Stomach smooth muscle (tissue), 2 donors: ENCODE measurements around the gene SVOPL.

Source experiments
- H3K27ac ChIP-seq: one replicate; pipeline ENCODE4 v1.7.0; 2013; ENCODE audit warnings: mild to moderate bottlenecking, low read length, inconsistent platforms
- H3K27me3 ChIP-seq, 2 donors: one replicate each; pipeline ENCODE4 v1.7.0; 2013; ENCODE audit warnings: low read length in 2 of 2; ENCODE audit not compliant: insufficient read depth in 2 of 2, control insufficient read depth in 1 of 2
- H3K36me3 ChIP-seq, 2 donors: one replicate each; pipeline ENCODE4 v1.7.0; 2013; ENCODE audit warnings: low read length in 2 of 2; ENCODE audit not compliant: control insufficient read depth in 2 of 2, insufficient read depth in 2 of 2
- H3K4me1 ChIP-seq: one replicate; pipeline ENCODE4 v1.7.0; 2013; ENCODE audit warnings: low read length; ENCODE audit not compliant: control insufficient read depth, insufficient read depth
- H3K4me3 ChIP-seq, 2 donors: one replicate each; pipeline ENCODE4 v1.7.0; 2013; ENCODE audit warnings: low read length in 2 of 2
- H3K9ac ChIP-seq, 2 donors: one replicate each; pipeline ENCODE4 v1.7.0; 2013; ENCODE audit warnings: low read length in 2 of 2, mild to moderate bottlenecking in 1 of 2
- H3K9me3 ChIP-seq, 2 donors: one replicate each; pipeline ENCODE4 v1.7.0; 2013; ENCODE audit warnings: low read length in 2 of 2; ENCODE audit not compliant: control insufficient read depth in 2 of 2
- donor health status: healthy.
- donor health status: Pancreatic carcinoma.

The SVOPL gene

GRCh38 chr7:138565071-138565450 is 136.1 kb downstream of the SVOPL start:
- no peak overlapping the region for H3K4me3 ChIP-seq
- no peak overlapping the region for H3K27ac ChIP-seq
- H3K4me1 ChIP-seq, result no peaks in the 10 kb centered on the region
- H3K9me3 ChIP-seq, result peaks cover 5% of the 10 kb centered on the region in 2 donors
- H3K9ac ChIP-seq, result no peak overlapping the region
- H3K36me3 ChIP-seq, result peaks cover 29 to 36% of the 10 kb centered on the region in 2 donors
- no peaks in the 10 kb centered on the region for H3K27me3 ChIP-seq

- H3K27me3 ChIP-seq, result no peaks in the 10 kb centered on the region
- no peak overlapping the region for H3K9ac ChIP-seq
- H3K27ac ChIP-seq, result no peak overlapping the region
- H3K9me3 ChIP-seq, result peaks cover 5% of the 10 kb centered on the region in 2 donors
- H3K4me1 ChIP-seq, result no peaks in the 10 kb centered on the region
- H3K36me3 ChIP-seq, result peaks cover 33 to 39% of the 10 kb centered on the region in 2 donors
- no peak overlapping the region for H3K4me3 ChIP-seq
Observed at GRCh38 chr7:138564365-138564764, 136.8 kb downstream of the SVOPL start.

GRCh38 chr7:138563808-138564207 is 137.4 kb downstream of the SVOPL start:
- H3K27ac ChIP-seq, result no peak overlapping the region
- no peak overlapping the region for H3K9ac ChIP-seq
- H3K4me3 ChIP-seq, result no peak overlapping the region
- H3K36me3 ChIP-seq, result peaks cover 35 to 41% of the 10 kb centered on the region in 2 donors
- no peaks in the 10 kb centered on the region for H3K4me1 ChIP-seq
- H3K27me3 ChIP-seq, result no peaks in the 10 kb centered on the region
- peaks cover 5% of the 10 kb centered on the region in 2 donors for H3K9me3 ChIP-seq

GRCh38 chr7:138559448-138559847 is 141.7 kb downstream of the SVOPL start:
- H3K9me3 ChIP-seq, result peaks cover 13 to 15% of the 10 kb centered on the region in 2 donors
- peaks cover 49 to 50% of the 10 kb centered on the region in 2 donors for H3K36me3 ChIP-seq
- H3K27me3 ChIP-seq, result no peaks in the 10 kb centered on the region
- H3K4me1 ChIP-seq, result no peaks in the 10 kb centered on the region
- no peak overlapping the region for H3K9ac ChIP-seq
- no peak overlapping the region for H3K27ac ChIP-seq
- no peak overlapping the region for H3K4me3 ChIP-seq

- no peak overlapping the region for H3K4me3 ChIP-seq
- peaks cover 39 to 56% of the 10 kb centered on the region in 2 donors for H3K36me3 ChIP-seq
- peaks cover 13 to 15% of the 10 kb centered on the region in 2 donors for H3K9me3 ChIP-seq
- H3K27me3 ChIP-seq, result no peaks in the 10 kb centered on the region
- H3K27ac ChIP-seq, result no peak overlapping the region
- H3K4me1 ChIP-seq, result no peaks in the 10 kb centered on the region
- H3K9ac ChIP-seq, result no peak overlapping the region
Observed at GRCh38 chr7:138556771-138557484, 144.2 kb downstream of the SVOPL start.

GRCh38 chr7:138555684-138556083 is 145.5 kb downstream of the SVOPL start:
- no peaks in the 10 kb centered on the region for H3K4me1 ChIP-seq
- H3K9me3 ChIP-seq, result peaks cover 13 to 15% of the 10 kb centered on the region in 2 donors
- H3K27me3 ChIP-seq, result no peaks in the 10 kb centered on the region
- no peak overlapping the region for H3K27ac ChIP-seq
- no peak overlapping the region for H3K4me3 ChIP-seq
- no peak overlapping the region for H3K9ac ChIP-seq
- peaks cover 48 to 66% of the 10 kb centered on the region in 2 donors for H3K36me3 ChIP-seq

- Histone ChIP-seq H3K9ac (no peak overlapping the region), H3K27ac (no peak overlapping the region), H3K27me3 (no peaks in the 10 kb centered on the region), H3K9me3 (peaks cover 13 to 15% of the 10 kb centered on the region in 2 donors), H3K4me3 (no peak overlapping the region), H3K36me3 (peaks cover 45 to 65% of the 10 kb centered on the region in 2 donors), H3K4me1 (no peaks in the 10 kb centered on the region)
Observed at GRCh38 chr7:138554674-138555073, 146.5 kb downstream of the SVOPL start.

- H3K9ac ChIP-seq, result no peak overlapping the region
- H3K27me3 ChIP-seq, result no peaks in the 10 kb centered on the region
- peaks cover 13 to 15% of the 10 kb centered on the region in 2 donors for H3K9me3 ChIP-seq
- H3K4me3 ChIP-seq, result no peak overlapping the region
- no peak overlapping the region for H3K27ac ChIP-seq
- H3K4me1 ChIP-seq, result no peaks in the 10 kb centered on the region
- H3K36me3 ChIP-seq, result peaks cover 41 to 60% of the 10 kb centered on the region in 2 donors
Observed at GRCh38 chr7:138553805-138554204, 147.4 kb downstream of the SVOPL start.

- no peak overlapping the region for H3K9ac ChIP-seq
- H3K9me3 ChIP-seq, result no peaks in the 10 kb centered on the region
- no peak overlapping the region for H3K4me3 ChIP-seq
- no peaks in the 10 kb centered on the region for H3K4me1 ChIP-seq
- H3K27me3 ChIP-seq, result no peaks in the 10 kb centered on the region
- H3K27ac ChIP-seq, result no peak overlapping the region
- H3K36me3 ChIP-seq, result peaks cover 25 to 37% of the 10 kb centered on the region in 2 donors
Observed at GRCh38 chr7:138551102-138551501, 150.1 kb downstream of the SVOPL start.

- Histone ChIP-seq H3K9ac (no peak overlapping the region), H3K4me3 (no peak overlapping the region), H3K4me1 (no peaks in the 10 kb centered on the region), H3K36me3 (peaks cover 23 to 37% of the 10 kb centered on the region in 2 donors), H3K27ac (no peak overlapping the region), H3K27me3 (no peaks in the 10 kb centered on the region), H3K9me3 (no peaks in the 10 kb centered on the region)
Observed at GRCh38 chr7:138550337-138550736, 150.8 kb downstream of the SVOPL start.

GRCh38 chr7:138549082-138549481 is 152.1 kb downstream of the SVOPL start:
- Histone ChIP-seq H3K9ac (no peak overlapping the region), H3K27ac (no peak overlapping the region), H3K36me3 (peaks cover 17 to 34% of the 10 kb centered on the region in 2 donors), H3K4me3 (no peak overlapping the region), H3K9me3 (no peaks in the 10 kb centered on the region), H3K27me3 (no peaks in the 10 kb centered on the region), H3K4me1 (no peaks in the 10 kb centered on the region)
